ENCODE measurements around the gene CSRNP3.

Gene CSRNP3

DNA sequence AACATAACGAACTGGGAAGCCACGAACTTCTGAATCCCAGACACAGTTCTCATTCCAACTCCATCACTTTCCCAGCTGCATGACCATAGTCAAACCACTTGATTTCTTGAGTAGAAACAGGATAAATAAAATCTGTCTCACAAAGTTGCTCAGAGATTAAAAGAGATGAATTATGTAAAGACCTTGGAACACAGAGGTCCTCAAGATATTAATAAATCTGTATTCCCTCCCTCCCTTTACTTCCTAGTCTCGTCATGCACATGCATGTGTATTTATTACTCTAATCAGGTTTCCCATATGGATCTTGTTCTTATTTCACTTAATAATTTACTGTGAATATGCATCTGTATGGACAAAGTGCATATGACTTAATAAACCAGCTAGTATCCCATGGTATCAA lies 21.1 kb upstream of the CSRNP3 start:
- no peak for DNase-seq (ENCODE audit: extremely low read depth, low read depth)

DNA sequence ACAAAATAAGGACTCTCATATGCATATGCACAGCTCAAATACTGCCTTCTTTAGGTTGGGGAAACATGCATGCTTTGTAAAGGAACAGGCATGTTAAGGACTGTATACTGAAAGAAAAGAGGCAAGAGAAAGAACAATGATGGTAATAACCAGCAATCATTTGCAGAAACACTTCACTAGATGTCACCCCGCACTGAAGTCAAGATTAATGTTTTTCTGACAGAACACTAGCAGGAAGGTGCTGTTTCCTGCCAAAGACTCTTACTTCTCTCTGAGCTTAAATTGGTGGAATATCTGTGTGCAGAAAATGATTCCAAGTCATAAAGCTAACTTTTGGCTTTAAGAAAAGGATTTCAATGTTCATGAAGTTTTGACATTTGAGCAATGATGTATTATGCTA lies 19.3 kb upstream of the CSRNP3 start:
- no peak for DNase-seq (ENCODE audit: extremely low read depth, low read depth)
- H3K4me3 ChIP-seq (replicated peaks; ENCODE audit: low read depth, low read length), result no peak overlapping the region
- TF ChIP-seq, protein P1, sequence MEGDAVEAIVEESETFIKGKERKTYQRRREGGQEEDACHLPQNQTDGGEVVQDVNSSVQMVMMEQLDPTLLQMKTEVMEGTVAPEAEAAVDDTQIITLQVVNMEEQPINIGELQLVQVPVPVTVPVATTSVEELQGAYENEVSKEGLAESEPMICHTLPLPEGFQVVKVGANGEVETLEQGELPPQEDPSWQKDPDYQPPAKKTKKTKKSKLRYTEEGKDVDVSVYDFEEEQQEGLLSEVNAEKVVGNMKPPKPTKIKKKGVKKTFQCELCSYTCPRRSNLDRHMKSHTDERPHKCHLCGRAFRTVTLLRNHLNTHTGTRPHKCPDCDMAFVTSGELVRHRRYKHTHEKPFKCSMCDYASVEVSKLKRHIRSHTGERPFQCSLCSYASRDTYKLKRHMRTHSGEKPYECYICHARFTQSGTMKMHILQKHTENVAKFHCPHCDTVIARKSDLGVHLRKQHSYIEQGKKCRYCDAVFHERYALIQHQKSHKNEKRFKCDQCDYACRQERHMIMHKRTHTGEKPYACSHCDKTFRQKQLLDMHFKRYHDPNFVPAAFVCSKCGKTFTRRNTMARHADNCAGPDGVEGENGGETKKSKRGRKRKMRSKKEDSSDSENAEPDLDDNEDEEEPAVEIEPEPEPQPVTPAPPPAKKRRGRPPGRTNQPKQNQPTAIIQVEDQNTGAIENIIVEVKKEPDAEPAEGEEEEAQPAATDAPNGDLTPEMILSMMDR (IDR thresholded peaks at IDR 0.05; ENCODE audit: low read depth, low read length, missing control alignments), result no peak

More for the DNA sequence above, 21.1 kb upstream of the CSRNP3 start:
- TF ChIP-seq, protein P1 (IDR thresholded peaks at IDR 0.05; ENCODE audit: low read depth, low read length, missing control alignments), result no peak
- no peak overlapping the region for H3K4me3 ChIP-seq (replicated peaks; ENCODE audit: low read depth, low read length)

DNA sequence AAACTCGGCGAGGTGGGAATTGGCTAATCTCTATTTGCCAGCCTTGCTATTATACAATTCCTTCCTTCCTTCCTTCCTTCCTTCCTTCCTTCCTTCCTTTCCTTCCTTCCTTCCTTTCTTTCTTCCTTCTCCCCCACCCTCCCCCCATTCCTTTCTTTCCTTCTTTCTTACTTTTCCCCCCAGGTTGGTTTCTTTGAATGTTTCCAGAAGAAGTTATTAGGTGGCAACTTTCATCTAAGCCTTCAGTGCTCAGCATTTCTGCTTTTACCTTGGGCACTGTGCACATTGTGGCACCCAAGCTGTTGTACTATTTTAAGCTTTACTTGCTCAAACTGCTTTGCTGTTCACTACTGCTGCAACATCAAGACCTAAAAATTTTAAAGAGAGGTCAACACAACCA lies 17.2 kb upstream of the CSRNP3 start:
- DNase-seq (ENCODE audit: extremely low read depth, low read depth), result no peak
- H3K4me3 ChIP-seq (replicated peaks; ENCODE audit: low read depth, low read length), result no peak overlapping the region
- TF ChIP-seq, protein P1 (IDR thresholded peaks at IDR 0.05; ENCODE audit: low read depth, low read length, missing control alignments), result no peak

DNA sequence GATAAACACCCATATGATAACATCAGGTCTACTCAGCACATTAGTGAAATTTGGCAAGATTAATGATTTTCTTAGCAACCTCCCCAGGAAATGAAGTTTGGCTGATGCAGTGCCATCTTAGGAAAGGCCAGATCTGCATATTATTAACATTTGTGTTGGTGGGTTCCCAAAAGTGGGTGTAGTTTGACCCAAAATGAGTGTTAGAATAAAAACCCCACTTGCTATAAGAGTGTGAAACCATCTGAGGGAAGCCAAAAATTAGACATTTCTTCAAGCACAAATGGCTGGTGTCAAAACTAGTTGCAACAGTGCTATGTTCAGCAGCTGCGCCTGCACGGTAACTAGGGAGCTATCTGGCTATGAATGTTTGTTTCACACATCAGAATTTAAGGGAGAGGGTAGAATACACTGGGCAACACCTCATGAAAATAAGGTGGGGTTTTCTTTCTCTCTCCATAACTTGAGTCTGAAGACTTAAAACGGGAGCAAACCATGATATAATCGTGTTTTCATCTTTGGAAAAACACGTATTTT lies 15.9 kb upstream of the CSRNP3 start:
- no peak overlapping the region for H3K4me3 ChIP-seq (replicated peaks; ENCODE audit: low read depth, low read length)
- DNase-seq (ENCODE audit: extremely low read depth, low read depth), result no peak
- TF ChIP-seq, protein P1 (IDR thresholded peaks at IDR 0.05; ENCODE audit: low read depth, low read length, missing control alignments), result no peak

DNA sequence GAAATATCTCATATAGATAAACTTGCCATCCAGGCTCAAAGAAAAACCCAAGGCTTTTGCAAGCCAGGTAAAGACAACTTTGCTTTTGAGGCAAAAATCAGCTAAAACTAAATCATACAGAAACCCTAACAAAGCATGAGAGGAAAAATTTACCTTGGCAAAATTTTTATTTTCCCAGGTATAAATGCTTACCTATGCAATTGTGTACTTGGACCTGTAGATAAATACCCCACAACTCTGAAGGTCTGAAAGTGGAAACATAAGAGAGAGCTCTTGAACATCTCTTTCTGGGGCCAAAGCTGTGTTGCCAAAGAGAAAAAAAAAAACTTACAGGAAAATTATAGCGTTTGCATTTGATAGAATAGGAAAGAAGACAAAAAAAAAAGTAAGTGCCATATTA lies 14.6 kb upstream of the CSRNP3 start:
- no peak for DNase-seq (ENCODE audit: extremely low read depth, low read depth)
- H3K4me3 ChIP-seq (replicated peaks; ENCODE audit: low read depth, low read length), result no peak overlapping the region
- TF ChIP-seq, protein P1 (IDR thresholded peaks at IDR 0.05; ENCODE audit: low read depth, low read length, missing control alignments), result no peak

DNA sequence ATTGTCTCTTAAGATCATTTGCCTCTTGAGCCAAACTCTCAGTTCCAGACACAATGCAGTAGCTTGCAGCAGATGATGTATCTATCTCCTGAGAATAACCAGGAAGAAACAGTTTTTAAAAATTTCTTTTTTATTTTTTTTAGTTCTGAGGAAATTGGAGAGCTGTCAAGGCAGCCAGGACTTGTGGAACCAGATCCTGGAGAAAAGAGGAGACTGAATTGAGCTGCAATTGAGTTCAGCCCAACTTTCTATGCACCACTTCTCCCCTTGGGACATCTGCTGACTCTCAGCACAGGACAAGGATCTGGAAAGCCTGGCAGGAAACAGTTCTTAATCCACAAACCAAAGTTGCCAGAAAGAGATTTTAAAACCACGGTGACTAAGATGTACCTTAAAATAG lies 13.5 kb upstream of the CSRNP3 start:
- TF ChIP-seq, protein P1 (IDR thresholded peaks at IDR 0.05; ENCODE audit: low read depth, low read length, missing control alignments), result no peak
- no peak overlapping the region for H3K4me3 ChIP-seq (replicated peaks; ENCODE audit: low read depth, low read length)
- DNase-seq (ENCODE audit: extremely low read depth, low read depth), result no peak

DNA sequence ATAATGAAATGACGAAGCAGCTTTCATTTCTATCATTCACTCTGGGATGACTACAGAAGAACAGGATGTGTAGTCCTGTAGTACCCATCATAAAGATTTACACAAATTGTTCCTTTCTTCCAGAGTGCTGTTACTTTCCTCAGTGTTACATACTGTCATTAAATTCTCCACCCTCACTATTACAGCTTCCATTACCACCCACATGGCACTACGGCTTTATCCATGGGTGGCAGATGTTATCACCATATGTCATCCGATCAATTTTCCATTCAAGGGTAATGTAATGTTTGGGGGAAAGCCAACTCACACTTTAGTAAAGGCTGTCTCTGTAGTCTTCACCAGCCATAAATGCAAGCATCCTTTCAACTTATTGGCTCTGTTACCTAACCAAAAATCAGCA lies 7.1 kb upstream of the CSRNP3 start:
- no peak overlapping the region for H3K4me3 ChIP-seq (replicated peaks; ENCODE audit: low read depth, low read length)
- TF ChIP-seq, protein P1 (IDR thresholded peaks at IDR 0.05; ENCODE audit: low read depth, low read length, missing control alignments), result no peak
- DNase-seq (ENCODE audit: extremely low read depth, low read depth), result no peak

Measured in HFF-Myc (cell line).